ENCODE data around the gene BDH2.
A peak's percentile ranks its signal among the peaks of the same experiment; 100 is the strongest.

The BDH2 gene

GRCh38 chr4:103099691-103100392 is at the start of gene BDH2:
Gene BDH2, minus strand, starts transcription at chr4:103099834. Its CDS starts 3,580 bp downstream, at chr4:103096254.
- peak; percentile 92 for DNase-seq

- no peak for DNase-seq
Measured at GRCh38 chr4:103144926-103145325, 45.3 kb upstream of the BDH2 start.

- no peak for DNase-seq
Measured at GRCh38 chr4:103137446-103137827, 37.8 kb upstream of the BDH2 start.

GRCh38 chr4:103136671-103137445 is 37.2 kb upstream of the BDH2 start:
- no peak for DNase-seq

DNA sequence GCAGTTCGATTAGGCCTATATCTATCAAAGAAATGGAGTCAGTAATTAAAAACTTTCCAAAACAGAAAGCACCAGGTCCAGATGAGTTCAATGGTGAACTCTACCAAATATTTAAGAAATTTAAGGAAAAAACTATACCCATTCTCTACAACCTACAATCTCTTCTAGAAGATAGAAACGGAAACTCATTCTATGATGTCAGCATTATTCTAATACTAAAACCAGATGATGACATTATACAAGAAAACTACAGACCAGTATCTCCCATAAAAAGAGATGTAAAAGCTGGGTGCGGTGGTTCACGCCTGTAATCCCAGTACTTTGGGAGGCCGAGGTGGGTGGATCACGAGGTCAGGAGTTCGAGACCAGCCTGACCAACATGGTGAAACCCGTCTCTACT is 29.5 kb upstream of the BDH2 start:
- DNase-seq: no peak

DNA sequence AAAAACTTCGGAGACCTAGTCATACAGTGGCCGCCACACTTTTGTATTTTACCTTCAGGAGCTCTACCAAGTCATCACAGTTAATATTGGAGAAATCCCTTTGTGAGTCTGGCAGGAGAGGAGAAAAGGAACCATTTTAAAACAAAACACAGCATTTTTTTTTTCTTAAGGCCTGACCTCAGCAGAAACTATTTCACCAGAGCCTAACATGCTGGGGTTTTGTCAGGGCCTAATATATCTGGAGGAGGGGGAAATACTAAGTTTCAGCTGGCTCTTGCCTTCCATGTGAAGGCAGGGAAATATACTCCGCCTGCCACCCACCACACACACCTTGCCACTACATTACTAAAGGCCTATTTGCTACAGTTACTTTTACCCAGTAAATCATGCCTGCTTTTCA is 26.5 kb upstream of the BDH2 start:
- no peak for DNase-seq

- no peak for DNase-seq
Measured at GRCh38 chr4:103123114-103123513, 23.5 kb upstream of the BDH2 start.

- DNase-seq: no peak
Measured at GRCh38 chr4:103118166-103118565, 18.5 kb upstream of the BDH2 start.

DNA sequence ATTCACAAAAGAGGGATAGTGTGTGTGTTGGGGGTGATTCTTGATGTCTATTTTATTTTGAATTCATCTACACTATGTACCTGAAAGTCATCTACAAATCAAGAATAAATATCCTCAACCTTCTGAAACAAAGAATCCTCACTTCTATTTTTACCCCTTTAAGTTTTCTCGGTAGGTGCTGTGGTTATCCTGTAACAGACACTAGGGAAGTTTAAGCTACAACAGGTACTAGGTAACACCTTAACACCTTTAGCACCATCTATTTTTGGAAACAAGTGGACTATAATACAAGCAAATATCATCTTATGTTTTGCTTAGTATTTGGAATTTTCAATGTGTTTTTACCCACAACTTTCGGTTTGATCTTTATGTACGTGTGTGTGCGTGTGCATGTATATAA is 12.0 kb upstream of the BDH2 start:
- DNase-seq: no peak

DNA sequence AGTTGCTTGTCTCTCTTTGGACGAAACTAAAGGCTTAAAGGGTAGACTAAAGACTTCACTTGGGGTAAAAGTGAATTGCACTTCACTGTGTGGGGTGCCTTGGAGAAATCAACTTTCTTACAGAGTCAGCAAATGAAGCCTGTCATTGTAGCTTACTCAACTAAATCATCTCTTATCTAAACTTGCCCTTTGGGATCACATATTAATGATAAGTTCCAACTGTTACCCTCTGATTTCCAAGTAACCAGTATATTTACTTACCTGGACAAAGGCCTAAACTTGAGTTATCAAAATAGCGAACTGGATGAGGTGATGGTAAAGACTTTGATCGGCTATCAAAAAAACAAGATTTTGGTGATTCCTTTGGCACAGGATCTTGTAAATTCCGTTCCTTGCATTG is 8.9 kb upstream of the BDH2 start:
- DNase-seq: no peak

- DNase-seq: no peak
Measured at GRCh38 chr4:103105558-103106356, 6.1 kb upstream of the BDH2 start.

- DNase-seq: no peak
Measured at GRCh38 chr4:103104886-103105285, 5.3 kb upstream of the BDH2 start.

DNA sequence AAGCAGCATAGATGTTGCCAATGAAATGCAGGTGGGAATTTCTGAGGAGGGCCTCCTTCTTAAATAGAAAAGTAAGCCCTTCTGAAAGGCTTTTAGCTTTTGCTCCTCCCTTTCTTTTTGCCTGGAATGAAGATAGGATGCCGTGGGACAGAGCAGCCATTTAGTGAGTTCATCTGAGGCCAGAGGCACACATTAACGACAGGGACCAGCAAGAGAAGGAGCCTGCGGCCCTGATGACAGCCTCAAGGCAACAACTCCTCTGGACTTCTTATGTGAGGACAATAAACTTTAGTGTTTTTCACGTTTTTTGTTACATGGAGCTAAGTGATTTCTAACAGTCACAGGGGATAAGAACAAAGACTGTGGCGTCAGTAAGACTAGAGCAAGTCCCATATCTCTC is 1.1 kb upstream of the BDH2 start:
- DNase-seq: no peak

DNA sequence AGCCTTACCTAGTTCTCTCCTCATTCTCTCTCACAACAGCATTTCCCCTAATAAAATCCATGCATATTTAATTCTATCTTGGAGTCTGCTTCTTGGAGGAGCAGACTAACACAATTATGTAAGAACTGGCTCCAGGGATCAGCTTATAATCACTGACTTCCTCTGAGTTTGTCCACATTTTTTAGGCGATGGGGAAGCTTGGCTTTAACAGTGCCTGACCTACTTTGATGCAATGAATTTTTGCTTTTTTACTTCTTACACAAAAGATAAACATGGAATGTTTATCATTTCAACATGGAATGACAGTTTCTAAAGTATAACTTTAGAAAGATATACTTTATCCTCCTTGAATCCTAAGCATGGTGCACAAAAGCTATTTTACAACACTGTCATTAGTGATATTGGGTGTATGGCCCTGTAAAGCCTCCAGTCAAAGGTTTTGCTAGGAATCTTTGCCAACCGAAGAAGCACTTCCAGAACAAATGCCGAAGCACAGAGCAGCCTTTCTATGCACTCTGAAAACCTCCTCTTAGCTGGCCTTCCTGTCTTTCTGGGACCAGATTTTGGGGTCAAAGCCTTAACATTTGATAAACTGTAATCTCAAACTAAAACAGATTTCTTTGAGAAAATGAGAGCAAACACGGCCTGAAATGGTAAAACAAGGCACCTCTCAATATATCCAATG is 736 bp downstream of the BDH2 start:
- no peak for DNase-seq

GRCh38 chr4:103098341-103098740 is 1.3 kb downstream of the BDH2 start:
- DNase-seq: no peak

DNA sequence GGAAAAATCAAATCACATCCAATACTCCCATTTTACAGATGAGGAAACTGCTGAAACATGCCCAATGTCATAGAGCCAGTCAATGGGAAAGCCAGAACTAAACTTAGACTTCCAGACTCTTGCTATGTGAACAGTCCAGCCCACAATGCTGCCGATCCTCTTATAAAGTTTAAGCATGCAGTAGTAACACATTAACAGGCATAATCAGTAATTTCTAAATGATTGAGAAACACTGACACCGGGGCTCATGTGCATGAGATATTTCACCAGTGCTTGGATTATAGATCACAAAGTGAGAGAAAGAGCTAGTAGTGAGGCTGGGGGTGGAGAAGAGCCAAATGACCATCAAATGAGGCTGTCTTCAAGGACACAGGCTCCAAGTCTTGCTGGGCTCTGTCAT is 2.5 kb downstream of the BDH2 start:
- no peak for DNase-seq

DNA sequence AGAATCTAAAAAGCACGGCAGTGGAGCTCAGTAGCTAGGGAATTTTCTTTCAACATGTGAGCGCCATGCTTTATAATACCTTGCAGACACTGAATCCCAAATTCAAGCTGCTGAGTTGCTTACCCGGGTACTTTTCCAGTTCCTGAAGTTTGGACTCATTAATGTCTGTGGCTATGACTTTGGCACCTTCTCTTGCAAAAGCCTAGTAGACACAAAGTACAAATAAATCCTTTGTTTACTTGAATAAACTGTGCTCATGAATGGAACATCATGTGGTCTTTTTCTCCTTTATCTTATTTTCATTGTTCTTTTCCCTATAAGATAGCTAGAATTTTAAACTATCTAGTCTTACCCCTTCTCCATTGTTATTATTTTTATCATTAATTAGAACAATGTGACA is 4.6 kb downstream of the BDH2 start:
- no peak for DNase-seq

- no peak for DNase-seq
Measured at GRCh38 chr4:103092245-103092644, 7.4 kb downstream of the BDH2 start.

- peak; percentile 65 for DNase-seq
Measured at GRCh38 chr4:103091601-103092223, 7.9 kb downstream of the BDH2 start.

DNA sequence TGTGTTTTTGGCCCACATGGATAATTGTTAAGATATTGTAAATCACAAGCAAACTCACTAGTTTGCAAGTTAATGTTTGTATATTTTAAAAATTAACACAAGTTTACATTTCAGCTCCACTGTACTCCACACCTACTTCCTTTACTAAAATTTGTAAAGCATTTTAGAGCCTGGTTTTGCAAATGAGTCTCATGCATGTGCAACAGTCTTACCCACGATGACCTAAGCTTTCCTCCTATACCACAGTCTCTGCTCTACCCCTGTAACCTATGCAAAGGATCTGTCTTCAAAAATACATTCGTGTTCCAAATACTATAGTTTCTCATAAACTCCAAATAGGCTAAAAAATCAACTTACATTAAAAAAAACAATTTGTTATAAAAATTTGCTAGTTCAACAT is 10.2 kb downstream of the BDH2 start:
- DNase-seq: no peak

GRCh38 chr4:103086551-103086950 is 13.1 kb downstream of the BDH2 start:
- no peak for DNase-seq

- DNase-seq: no peak
Measured at GRCh38 chr4:103085555-103086196, 14.0 kb downstream of the BDH2 start.
